HEK293 (cell line): Measurements from ENCODE around the gene HAAO.

Experiments
- CTCF ChIA-PET: fragments of 350-600 bp; formaldehyde crosslinking; extraction: SDS; loops from one replicate; lab custom pipeline; 2021; ENCODE audit warnings: antibody characterized with exemption; lab: Yijun Ruan, JAX
- POLR2A ChIA-PET: fragments of 300-600 bp; formaldehyde crosslinking; extraction: SDS; loops from one replicate; lab custom pipeline; 2020; ENCODE audit warnings: antibody characterized with exemption, inconsistent platforms; lab: Yijun Ruan, JAX
- H3K27ac ChIP-seq: fragments of 200-500 bp; sonication (Bioruptor generic); 2 replicates; pipeline ENCODE4 v1.5.1; 2014; ENCODE audit warnings: low read depth, low read length, control low read depth, inconsistent platforms; ENCODE audit errors: extremely low read depth
- H3K36me3 ChIP-seq, 2 experiments: fragments of 200-500 bp in 1 of 2; sonication (Bioruptor generic) in 1 of 2; 1 replicate in 1 of 2; 2 replicates in 1 of 2; pipeline ENCODE4 v1.5.1; 2014 to 2017; ENCODE audit warnings: inconsistent platforms in 2 of 2, low read length in 2 of 2; ENCODE audit not compliant: control insufficient read depth in 2 of 2, insufficient read depth in 1 of 2
- H3K4me1 ChIP-seq: fragments of 200-500 bp; sonication (Bioruptor generic); 2 replicates; pipeline ENCODE4 v1.5.1; 2014; ENCODE audit warnings: mild to moderate bottlenecking, low read length, inconsistent platforms; ENCODE audit not compliant: control insufficient read depth, insufficient read depth
- H3K4me3 ChIP-seq: 2 replicates; pipeline ENCODE4 v1.5.1; 2011; ENCODE audit warnings: low read depth, mild to moderate bottlenecking, control low read depth, low read length, moderate library complexity
- H3K9me3 ChIP-seq: fragments of 200-500 bp; sonication (Bioruptor generic); 2 replicates; pipeline ENCODE4 v1.5.1; 2014; ENCODE audit warnings: low read depth, low read length, inconsistent platforms; ENCODE audit not compliant: control insufficient read depth, insufficient read depth
- AEBP2 ChIP-seq: fragments of 450-650 bp; formaldehyde crosslinking; IDR thresholded peaks from 2 replicates; pipeline ENCODE4 v1.5.1; 2016; ENCODE audit warnings: missing biosample characterization, missing genetic modification characterization, borderline replicate concordance
- INSM2 ChIP-seq: fragments of 450-650 bp; formaldehyde crosslinking; IDR thresholded peaks from 2 replicates; pipeline ENCODE4 v1.5.1; 2016; ENCODE audit warnings: missing biosample characterization, missing genetic modification characterization
- KLF17 ChIP-seq: fragments of 450-650 bp; formaldehyde crosslinking; IDR thresholded peaks from 2 replicates; pipeline ENCODE4 v1.5.1; 2016; ENCODE audit warnings: missing biosample characterization, missing genetic modification characterization
- MZF1 ChIP-seq: fragments of 450-650 bp; formaldehyde crosslinking; IDR thresholded peaks from 2 replicates; pipeline ENCODE4 v1.5.1; 2017; ENCODE audit warnings: missing biosample characterization, missing genetic modification characterization, borderline replicate concordance
- PRDM10 ChIP-seq: fragments of 450-650 bp; formaldehyde crosslinking; IDR thresholded peaks from 2 replicates; pipeline ENCODE4 v1.5.1; 2016; ENCODE audit warnings: missing biosample characterization, missing genetic modification characterization
- PRDM4 ChIP-seq: fragments of 450-650 bp; formaldehyde crosslinking; IDR thresholded peaks from 2 replicates; pipeline ENCODE4 v1.5.1; 2017; ENCODE audit warnings: missing biosample characterization, missing genetic modification characterization
- YY1 ChIP-seq: fragments of 450-650 bp; formaldehyde crosslinking; IDR thresholded peaks from 2 replicates; pipeline ENCODE4 v1.5.1; 2018; ENCODE audit warnings: missing biosample characterization, missing genetic modification characterization
- ZFP69B ChIP-seq: fragments of 450-650 bp; formaldehyde crosslinking; IDR thresholded peaks from 2 replicates; pipeline ENCODE4 v1.5.1; 2016; ENCODE audit warnings: missing biosample characterization, missing genetic modification characterization
- ZNF19 ChIP-seq: fragments of 450-650 bp; formaldehyde crosslinking; IDR thresholded peaks from 2 replicates; pipeline ENCODE4; 2016; ENCODE audit warnings: missing biosample characterization, missing genetic modification characterization, low read depth
- ZNF274 ChIP-seq, 2 experiments: fragments of 200-500 bp in 1 of 2; fragments of 450-650 bp in 1 of 2; sonication (Bioruptor generic) in 1 of 2; formaldehyde crosslinking in 1 of 2; IDR thresholded peaks; 2 replicates each; pipeline versions ENCODE4 v1.5.1 to v1.6.1; 2014 to 2016; ENCODE audit warnings: borderline replicate concordance in 1 of 2, inconsistent platforms in 1 of 2, low read length in 1 of 2, missing biosample characterization in 1 of 2, missing genetic modification characterization in 1 of 2
- ZNF280C ChIP-seq: fragments of 450-650 bp; formaldehyde crosslinking; IDR thresholded peaks from 2 replicates; pipeline ENCODE4 v1.5.1; 2016; ENCODE audit warnings: missing biosample characterization, missing genetic modification characterization
- ZNF292 ChIP-seq: fragments of 450-650 bp; formaldehyde crosslinking; IDR thresholded peaks from 2 replicates; pipeline ENCODE4 v1.5.1; 2016; ENCODE audit warnings: low read depth, missing biosample characterization, missing genetic modification characterization, borderline replicate concordance
- ZNF433 ChIP-seq: fragments of 450-650 bp; formaldehyde crosslinking; IDR thresholded peaks from 2 replicates; pipeline ENCODE4 v1.5.1; 2016; ENCODE audit warnings: missing biosample characterization, missing genetic modification characterization, low read depth
- ZNF473 ChIP-seq: fragments of 450-650 bp; formaldehyde crosslinking; IDR thresholded peaks from 2 replicates; pipeline ENCODE4 v1.5.1; 2017; ENCODE audit warnings: missing biosample characterization, missing genetic modification characterization
- ZNF510 ChIP-seq: fragments of 450-650 bp; formaldehyde crosslinking; IDR thresholded peaks from 2 replicates; pipeline ENCODE4 v1.5.1; 2018; ENCODE audit warnings: mild to moderate bottlenecking, missing genetic modification characterization, missing biosample characterization; ENCODE audit not compliant: insufficient replicate concordance
- ZNF670 ChIP-seq: fragments of 450-650 bp; formaldehyde crosslinking; IDR thresholded peaks from 2 replicates; pipeline ENCODE4 v1.5.1; 2016; ENCODE audit warnings: missing biosample characterization, missing genetic modification characterization, low read depth
- ZNF701 ChIP-seq: fragments of 450-650 bp; formaldehyde crosslinking; IDR thresholded peaks from 2 replicates; pipeline ENCODE4 v1.5.1; 2016; ENCODE audit warnings: missing biosample characterization, missing genetic modification characterization

Gene HAAO

GRCh38 chr2:42812899-42813479 is 20.6 kb upstream of the HAAO start (continued):
- TF ChIP-seq PRDM4 (tag by site-specific recombination) (no peak), INSM2 (tag by site-specific recombination) (no peak), PRDM10 (tag by site-specific recombination) (no peak), ZNF701 (tag by site-specific recombination) (no peak), YY1 (tag by site-specific recombination) (no peak)
- TF ChIP-seq, all 188 proteins: peak for 0

- H3K4me1 ChIP-seq, result no peaks in the 10 kb centered on the region
- CTCF ChIA-PET, result interaction anchor here (1.1 kb wide), 1 partner anchor 26 kb away, joined by 3 read pairs; no protein-coding TSS in a partner anchor
- H3K36me3 ChIP-seq, result no peaks in the 10 kb centered on the region
- POLR2A ChIA-PET, result interaction anchor here (1.1 to 1.8 kb wide), 7 partner anchors 11 to 785 kb away, joined by 3 to 7 read pairs (median 5); partner anchors contain the start of genes HAAO, KCNG3 and THADA
- no peaks in the 10 kb centered on the region for H3K9me3 ChIP-seq
- peak overlapping the region; percentile 96 for H3K27ac ChIP-seq
- H3K4me3 ChIP-seq, result peak overlapping the region; percentile 86
- TF ChIP-seq ZNF670, result no peak
- TF ChIP-seq ZNF510, result no peak
- TF ChIP-seq ZNF19 (tag by site-specific recombination), result no peak
- no peak for TF ChIP-seq KLF17 (tag by site-specific recombination)
- no peak for TF ChIP-seq ZNF433 (tag by site-specific recombination)
- no peak for TF ChIP-seq ZNF280C (tag by site-specific recombination)
- no peak for TF ChIP-seq ZNF274 (IDR thresholded peaks at IDR 0.05; ENCODE audit: low read length)
- TF ChIP-seq ZNF274 (tag by site-specific recombination; IDR thresholded peaks at IDR 0.05; ENCODE audit: borderline replicate concordance), result no peak
- no peak for TF ChIP-seq ZFP69B (tag by site-specific recombination)
- TF ChIP-seq ZNF473 (tag by site-specific recombination), result no peak
- no peak for TF ChIP-seq ZNF292 (tag by site-specific recombination)
- TF ChIP-seq AEBP2 (tag by site-specific recombination), result no peak
- TF ChIP-seq MZF1 (tag by site-specific recombination), result no peak
Measured at GRCh38 chr2:42810971-42811811, 18.8 kb upstream of the HAAO start.
